GM20431 (cell line): ENCODE results near the gene BRAF.
"Not testable (repeated sequence)": the region's sequence is repeated elsewhere in the genome, so short reads cannot be mapped to it uniquely, and the experiment has no call there.

Experiments used
- in situ Hi-C: fragments of 300-500 bp; cut with MseI, MboI; formaldehyde crosslinking; loops from one replicate; pipeline ENCODE4 v1.15.0; 2020; ENCODE audit warnings: low sequenced_read_pairs; ENCODE audit not compliant: unreplicated experiment

BRAF gene

DNA sequence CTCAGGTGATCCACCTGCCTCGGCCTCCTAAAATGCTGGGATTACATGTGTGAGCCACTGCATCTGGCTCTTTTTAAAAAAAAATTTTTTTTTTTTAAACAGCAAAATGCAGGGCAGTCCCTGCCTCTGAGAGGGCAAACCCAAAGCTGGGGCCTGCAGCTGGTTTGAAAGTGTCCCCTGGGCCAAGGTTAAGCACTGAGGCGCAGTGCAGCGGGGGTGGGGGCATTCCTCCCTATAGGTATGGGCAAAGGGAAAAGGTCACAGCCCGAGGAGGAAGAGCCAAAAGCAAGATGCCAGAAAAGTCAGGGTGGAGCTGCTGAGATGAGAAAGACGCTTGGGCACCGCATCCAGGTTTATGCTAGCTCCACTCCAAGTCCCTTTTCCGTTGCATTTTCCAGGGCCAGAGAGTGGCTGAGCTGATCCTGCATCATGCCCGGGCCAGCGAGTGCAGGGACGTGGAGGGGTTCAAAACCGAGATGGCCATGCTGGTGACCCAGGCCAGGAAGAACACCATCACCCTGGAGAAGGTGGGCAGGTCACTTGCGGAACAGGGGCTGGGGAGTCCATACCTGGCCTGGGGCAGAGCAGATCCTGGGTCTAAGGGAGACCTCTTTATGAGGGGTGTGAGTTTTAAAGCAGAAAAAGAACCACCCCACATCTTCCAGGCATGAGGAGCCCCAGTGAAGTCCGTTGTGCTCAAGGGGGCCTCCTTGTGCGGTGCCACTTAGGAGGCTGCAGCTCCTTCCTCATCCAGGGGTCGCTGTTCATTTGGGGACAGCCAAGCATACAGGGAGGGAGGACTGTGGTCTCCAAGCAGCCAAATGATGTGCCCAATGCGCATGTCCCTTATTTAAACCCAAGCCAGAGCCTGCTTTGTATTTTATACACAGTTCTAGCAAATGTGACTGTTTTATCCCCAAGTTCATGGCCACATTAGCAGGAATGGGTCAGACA lies 235.3 kb downstream of the BRAF start:
- in situ Hi-C loops: no loop called here

DNA sequence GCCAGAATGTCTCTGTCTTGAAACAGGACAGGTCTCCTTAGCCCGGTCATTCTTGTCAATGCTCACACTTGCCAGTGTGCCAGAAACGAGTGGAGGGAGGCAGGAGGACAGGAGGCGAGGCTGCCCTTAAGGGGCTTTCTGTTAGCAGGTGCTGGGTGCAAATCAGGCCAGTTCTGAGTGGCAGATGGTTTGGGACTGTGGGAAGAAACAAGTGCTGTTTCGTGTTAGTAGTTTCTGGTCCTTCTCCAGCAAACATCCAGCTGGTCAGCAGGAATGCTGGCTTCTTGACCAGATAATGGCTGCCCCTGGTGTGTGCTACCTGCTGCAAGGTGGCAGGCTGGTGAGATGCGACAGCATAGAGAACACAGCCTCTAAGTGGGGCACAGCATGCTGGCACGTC lies 236.4 kb downstream of the BRAF start:
- in situ Hi-C loops: no loop called here

DNA sequence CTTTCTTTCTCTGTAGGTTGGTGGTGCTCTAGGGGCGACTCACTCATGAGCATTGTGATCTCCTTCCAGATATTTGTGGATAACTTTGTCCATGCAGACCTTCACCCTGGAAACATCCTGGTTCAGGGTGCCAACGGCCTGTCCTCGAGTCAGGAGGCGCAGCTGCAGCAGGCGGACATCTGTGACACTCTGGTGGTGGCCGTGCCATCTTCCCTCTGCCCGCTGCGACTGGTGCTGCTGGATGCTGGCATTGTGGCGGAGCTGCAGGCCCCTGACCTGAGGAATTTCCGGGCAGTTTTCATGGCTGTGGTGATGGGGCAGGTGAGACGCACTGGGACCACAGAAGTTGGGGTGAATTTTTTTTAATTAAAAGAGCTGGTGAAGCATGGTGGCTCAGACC lies 237.8 kb downstream of the BRAF start:
- in situ Hi-C loops: no loop called here

DNA sequence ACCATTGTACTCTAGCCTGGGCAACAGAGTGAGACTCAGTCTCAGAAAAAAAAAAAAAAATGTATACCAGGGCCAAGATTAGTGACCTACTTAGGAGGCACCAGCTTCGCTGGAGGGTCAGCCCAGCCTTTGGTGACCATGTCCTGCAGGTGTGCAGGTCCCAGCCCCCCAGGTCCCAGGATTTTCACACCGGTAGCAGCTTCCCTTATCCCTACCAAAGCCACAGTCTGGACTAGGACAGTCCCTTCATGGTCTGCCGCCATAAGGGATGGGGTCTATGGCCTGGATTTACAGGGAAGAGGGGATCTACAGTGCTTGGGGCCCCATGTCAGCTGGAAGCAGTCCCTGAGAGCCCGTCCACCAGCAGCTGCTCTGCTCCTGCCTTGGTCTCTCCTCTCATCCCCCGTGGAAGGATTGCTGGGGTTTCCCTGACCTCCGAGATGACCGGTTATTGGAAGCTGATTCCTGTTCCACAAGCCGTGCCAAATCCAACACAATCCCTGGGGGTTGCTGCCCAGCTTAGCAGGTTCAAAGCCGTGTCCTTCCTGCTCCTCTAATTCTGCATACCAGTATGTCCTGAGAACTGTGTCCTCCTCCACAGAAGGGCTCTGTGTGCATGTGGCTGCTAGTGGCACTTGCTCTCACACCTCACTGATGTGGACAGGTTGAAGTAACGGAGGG lies 239.2 kb downstream of the BRAF start:
- in situ Hi-C loops: no loop called here

DNA sequence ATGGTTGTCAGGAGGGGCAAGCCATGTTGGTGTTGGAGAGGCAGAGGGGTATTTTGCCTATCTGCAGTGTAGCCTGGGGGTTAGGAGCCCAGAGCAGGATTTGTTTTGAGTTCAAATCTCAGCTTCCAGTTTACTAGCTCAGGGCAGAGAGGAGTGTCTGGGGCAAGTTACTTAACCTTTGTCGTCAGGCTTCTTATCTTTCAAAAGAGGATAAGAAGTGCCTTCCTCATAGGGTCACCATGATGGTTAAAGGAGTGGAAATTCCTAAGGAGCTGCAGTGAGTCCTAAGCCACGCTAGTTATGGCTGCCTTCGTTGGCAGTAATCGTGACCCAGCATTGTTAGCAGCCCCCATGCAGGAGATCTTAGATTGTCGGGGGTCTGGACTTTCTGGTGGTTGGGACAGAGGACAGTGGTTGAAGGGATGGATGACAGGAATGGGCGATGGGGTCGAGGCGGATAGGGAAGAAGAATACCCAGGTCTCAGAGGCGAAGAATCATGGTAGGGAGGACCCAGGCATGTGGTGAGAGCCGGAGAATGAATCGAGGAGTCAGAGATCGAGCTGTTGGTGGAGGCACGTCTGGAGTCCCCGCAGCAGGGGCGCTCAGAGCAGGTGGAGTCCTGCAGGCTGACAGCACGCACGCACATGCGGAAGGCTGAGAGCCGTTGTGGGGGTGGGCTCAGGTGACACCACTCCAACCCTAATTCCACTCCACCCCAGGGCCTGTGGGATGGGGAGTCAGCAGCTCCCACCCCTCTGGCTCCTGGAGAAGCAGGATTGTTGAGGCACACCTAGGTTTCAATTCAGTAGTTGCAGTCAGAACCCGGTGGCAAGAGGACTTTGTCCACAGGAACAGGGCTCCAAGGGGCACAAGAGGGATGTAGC lies 240.4 kb downstream of the BRAF start:
- in situ Hi-C loops: no loop called here

DNA sequence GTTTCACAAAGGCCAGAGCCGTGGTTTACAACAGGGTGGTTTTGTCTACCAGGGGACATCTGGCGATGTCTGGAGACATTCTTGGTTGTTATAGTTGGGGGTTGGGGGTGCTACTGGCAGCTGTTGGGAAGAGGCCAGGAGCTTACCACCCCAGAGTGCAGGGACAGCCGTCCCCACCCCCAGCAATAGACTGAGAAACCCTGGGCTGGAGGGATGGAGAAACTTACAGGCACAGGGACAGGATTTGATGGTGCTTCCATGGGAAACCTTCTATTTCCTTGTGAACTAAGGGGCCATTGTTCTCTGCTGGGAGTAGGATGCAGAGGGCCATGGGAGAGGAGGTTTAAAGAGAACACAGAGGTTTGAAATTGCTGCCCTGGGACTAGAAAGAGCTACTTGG lies 241.1 kb downstream of the BRAF start:
- in situ Hi-C loops: no loop called here

DNA sequence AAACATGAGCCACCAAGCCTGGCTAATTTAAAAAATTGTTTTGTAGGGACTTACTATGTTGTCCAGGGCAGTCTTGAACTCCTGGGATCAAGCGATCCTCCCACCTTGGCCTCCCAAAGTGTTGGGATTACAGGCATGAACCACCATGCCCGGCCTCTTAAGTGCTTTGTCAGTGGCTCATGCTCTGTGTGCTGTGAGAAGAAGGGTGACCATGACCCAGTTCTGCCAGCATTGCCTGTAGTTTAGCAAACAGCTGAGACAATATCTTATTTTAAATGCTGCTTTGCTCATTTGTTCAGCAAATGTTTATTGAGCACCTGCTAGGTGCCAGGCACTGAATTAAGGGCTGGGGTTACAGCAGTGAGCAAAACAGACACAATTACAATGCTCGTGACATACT lies 243.0 kb downstream of the BRAF start:
- in situ Hi-C loops: no loop called here

DNA sequence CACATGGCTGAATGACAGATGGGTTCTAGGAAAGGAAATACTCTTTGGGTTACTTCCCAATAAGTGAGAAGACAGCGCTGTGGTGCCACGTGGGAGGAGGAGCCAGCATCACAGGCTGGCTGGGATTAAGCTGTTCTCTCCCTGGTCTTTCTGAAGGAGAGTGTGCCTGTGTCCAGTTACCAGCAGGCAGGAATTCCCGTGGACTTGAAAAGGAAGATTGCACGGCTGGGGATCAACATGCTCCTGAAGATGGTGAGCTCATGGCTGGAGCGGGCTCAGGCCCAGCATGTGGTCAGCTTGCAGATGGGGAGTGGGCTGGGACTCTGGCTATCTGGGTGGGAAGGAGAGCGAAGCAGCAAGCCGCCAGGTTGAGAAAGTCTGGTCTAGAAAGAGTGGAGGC lies 243.8 kb downstream of the BRAF start:
- in situ Hi-C loops: no loop called here

DNA sequence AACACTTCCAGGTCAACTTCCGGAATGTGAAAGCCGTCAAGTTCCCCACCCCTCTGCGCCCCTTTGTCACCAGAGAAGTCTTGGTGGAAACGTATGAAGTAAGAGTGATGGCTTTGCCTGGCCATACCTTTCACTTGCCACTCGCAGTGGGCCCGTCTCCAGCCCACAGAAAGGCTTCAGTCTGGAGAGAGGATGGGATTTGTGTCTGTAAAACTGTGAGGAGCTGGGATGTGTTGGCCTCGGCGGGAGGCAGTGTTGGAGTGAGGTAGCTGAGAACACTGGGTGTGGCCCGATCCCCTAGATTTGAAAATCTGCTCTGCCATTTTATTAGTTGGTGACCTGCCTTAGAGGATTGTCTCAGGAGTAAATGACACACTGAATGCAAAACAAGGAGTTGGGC lies 245.5 kb downstream of the BRAF start:
- in situ Hi-C loops: no loop called here

DNA sequence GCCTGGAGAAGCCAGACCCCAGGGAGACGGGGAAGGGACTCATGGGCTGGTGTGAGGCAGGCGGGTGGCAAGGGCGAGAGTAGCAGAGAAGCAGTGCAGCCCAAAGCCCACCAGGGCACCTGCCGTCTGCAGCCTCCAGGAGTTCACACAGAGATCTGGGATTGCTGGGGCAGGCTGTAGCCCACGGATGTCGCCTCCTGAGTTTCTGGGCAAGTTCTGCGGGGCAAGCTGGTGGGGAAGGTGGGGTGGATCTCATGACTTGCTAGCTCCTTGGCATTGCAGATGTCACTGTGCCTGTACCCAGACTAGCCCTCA lies 246.0 kb downstream of the BRAF start:
- in situ Hi-C loops: no loop called here

DNA sequence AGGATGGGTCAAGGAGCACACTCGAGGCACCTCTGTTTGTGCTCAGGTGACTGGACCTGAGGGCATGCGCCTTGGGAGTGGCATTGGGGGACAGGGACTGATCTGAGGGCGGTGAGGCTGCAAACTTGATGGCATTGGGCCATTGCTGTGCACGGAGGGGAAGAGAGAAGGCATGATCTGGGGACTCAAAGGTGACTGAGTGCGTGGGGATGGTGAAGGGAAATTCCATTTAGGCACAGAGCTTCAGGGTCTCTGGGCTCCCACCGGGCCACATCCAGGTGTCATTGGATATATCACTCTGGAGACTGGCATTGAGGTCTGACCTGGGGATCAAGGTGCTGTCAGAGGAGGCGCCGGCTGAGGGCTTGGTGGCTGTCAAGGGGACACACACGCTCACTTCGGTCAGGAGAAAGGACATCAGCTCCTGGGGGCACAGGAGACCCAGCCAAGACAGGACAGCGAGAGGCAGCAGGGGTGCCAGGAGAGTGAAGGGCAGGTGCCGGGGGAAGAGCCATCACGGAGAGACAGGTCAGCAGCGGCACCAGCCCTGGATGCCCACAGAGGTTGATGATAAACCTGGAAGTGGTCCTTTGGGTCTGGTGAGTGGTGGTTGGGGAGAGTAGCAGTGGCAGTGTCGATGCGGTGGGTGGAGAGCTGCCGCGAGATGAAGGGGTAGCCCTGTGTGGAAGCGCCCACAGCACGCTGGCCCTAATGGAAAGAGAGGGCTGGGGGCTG lies 246.5 kb downstream of the BRAF start:
- in situ Hi-C loops: no loop called here

DNA sequence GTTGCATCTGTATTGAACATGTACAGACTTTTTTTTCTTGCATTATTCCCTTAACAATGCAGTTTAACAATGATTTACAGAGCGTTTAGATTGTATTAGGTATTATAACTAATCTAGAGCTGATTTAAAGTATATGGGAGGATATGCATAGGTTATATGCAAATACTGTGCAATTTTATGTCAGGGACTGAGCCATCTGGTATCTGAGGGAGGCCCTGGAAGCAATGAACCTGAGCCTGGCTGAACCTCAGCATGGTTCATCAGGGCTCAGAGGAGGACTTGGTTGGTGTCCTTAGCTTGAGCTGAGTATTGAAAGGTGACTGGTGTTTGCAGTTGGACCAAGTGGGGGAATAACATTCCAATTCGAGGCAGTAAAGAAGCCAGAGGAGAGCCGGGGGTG lies 247.2 kb downstream of the BRAF start:
- in situ Hi-C loops: no loop called here

DNA sequence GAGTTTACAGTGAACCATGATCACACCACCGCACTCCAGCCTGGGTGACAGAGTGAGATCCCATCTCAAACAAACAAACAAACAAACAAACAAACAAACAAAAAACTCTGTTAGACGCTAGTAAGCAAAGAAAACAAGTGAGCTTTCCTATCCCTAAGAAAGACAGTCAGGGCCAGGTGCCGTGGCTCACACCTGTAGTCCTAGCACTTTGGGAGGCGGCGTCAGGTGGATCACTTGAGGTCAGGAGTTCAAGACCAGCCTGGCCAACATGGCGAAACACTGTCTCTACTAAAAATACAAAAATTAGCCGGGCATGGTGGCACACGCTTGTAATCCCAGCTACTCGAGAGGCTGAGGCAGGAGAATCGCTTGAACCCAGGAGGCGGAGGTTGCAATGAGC lies 247.8 kb downstream of the BRAF start:
- in situ Hi-C loops: not testable (repeated sequence)

DNA sequence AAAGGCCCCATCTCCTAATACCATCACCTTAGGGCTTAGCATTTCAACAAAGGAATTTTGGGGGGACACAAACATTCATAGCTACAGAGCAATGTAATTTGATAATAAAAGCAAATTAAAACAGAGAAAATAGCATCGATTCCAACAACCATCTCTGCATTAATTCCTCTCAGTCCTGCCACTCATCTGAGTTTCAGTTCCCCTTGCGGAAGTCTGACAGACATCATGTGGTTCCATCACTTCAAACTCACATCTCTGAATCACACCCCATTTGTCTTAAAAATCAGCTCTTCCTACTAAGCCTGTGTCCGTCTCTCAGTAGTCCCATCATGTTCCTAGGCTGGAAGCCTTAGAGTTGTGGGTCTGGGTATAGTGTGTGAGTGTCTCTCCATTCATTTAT lies 248.4 kb downstream of the BRAF start:
- in situ Hi-C loops: no loop called here

DNA sequence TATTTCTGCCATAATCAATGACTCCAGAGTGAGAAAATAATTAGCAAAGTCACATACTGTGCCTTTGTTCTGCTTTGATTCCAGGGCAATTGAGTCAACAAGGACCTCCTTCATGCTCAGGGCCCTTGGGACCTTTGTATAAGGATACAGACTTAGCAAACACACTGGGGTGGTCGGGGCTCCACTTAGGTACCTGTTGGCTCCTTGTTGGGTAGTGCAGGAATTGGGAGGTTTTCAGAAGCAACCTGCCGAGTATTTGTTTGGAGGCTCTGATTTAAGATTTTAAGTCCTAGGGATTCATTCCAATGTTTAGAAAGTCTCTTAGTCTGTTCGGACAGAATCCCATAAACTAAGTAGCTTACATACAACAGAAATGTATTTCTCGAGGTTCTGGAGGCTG lies 249.0 kb downstream of the BRAF start:
- in situ Hi-C loops: no loop called here

DNA sequence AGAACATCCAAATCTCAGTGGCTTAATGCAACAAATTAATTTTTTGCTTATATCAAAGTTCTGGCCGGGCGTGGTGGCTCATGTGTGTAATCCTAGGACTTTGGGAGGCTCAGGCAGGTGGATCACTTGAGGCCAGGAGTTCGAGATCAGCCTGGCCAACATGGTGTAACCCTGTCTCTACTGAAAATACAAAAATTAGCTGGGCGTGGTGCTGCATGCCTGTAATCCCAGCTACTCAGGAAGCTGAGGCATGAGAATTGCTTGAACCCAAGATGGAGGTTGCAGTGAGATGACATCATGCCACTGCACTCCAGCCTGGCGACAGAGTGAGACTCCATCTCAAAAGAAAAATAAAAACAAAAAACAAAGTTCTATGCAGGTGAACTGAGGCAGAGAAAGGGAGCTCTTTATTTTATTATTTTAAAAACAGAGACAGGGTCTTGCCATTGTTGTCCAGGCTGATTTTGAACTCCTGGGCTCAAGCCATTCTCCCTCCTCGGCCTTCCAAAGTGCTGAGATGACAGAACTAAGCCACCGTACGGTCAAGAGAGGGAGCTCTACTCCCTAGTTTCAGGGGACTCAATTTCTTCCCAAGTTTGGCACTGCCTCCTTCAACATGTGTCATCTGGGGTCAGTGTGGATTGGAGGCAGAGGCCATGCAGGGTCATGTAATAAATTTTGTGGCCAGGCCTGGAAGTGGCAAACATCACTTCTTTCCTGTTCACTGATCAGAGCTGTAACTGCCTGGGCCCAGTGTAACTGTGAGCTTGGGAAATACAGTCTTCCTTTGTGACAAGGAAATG lies 249.6 kb downstream of the BRAF start:
- in situ Hi-C loops: no loop called here

DNA sequence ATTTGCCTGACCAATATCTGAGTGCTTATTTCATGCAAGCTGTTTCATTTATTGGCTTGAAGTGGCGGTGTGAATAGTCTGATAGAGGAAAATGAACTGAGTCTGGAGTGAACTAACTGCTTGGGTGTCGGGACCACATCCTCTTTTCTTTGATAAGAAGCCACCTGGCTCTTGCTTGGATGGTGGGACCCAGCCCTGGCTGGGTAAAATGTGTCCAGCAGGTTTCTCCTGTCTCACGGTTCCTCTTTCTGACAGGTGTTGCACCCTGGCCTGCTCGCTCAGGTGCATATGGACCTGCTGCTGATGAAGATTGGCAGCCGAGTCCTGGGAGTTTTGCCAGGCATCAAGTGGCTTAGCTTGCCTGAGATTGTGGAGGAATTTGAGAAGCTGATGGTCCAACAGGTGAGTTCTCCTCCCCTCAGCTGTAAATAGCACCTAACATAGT lies 250.4 kb downstream of the BRAF start:
- in situ Hi-C loops: no loop called here

DNA sequence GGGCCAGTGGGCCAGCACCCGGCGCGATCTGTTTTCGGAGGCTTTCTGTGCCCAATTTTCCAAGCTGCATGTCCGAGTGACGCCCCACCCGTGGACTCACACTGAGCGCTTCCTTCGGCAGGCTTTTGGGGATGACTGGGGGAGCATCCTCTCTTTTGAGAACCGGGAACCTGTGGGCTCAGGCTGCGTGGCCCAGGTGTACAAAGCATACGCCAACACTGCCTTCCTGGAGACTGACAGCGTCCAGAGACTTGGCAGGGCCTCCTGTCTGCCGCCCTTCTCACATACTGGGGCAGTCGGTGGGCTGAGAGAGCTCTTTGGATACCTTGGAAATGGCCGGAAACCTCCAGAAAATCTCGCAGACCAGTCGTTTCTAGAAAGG lies 251.0 kb downstream of the BRAF start:
- in situ Hi-C loops: no loop called here

DNA sequence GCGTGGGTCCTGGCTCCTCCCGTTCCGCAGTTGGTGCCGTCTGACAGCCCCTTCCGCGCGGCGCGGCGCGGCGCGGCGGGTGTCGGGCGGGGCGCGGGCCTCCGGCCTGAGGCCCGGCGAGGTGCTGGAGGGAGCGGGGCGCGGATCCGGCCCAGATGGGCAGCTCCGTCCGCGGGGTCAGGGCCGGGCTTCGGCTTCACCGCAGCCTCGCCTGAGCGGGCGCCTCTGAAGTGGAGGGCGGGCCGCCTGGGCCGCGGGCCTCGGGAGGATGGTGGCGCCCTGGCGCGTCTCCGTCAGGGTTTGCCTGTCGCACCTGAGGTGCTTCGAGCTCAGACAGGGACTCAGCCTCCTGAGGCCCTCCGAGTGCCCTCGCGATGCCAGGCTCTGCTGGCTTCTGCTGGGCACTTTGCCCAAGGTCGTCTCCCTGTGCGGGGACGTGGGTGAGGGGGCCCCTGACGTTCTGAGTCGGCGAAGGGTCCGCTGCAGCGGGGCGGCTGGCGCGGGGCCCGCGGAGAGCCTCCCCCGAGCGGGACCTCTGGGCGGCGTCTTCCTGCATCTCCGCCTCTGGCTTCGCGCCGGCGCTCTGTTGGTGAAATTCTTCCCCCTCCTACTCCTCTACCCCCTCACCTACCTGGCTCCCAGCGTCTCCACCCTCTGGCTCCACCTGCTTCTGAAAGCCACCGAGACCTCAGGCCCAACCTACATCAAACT lies 251.5 kb downstream of the BRAF start:
- in situ Hi-C loops: no loop called here
